HCT116 (cell line): ENCODE measurements around the gene SMARCAD1.

Experiments
- EZH2 ChIP-seq: fragments of 200-600 bp; sonication (generic); IDR thresholded peaks from 2 replicates; pipeline ENCODE4 v1.6.1; 2017; ENCODE audit warnings: antibody characterized with exemption, mixed run types
- JUND ChIP-seq: IDR thresholded peaks from 2 replicates; pipeline ENCODE4 v1.6.1; 2012
- POLR2A ChIP-seq: IDR thresholded peaks from 2 replicates; pipeline ENCODE4 v1.7.0; 2011; ENCODE audit warnings: borderline replicate concordance; ENCODE audit not compliant: insufficient read depth, insufficient read length; ENCODE audit errors: extremely low read depth
- POLR2AphosphoS5 ChIP-seq: IDR thresholded peaks from 2 replicates; pipeline ENCODE4 v1.6.1; 2011; ENCODE audit warnings: mild to moderate bottlenecking, low read depth, low read length, moderate library complexity
- SIN3A ChIP-seq: IDR thresholded peaks from 2 replicates; pipeline ENCODE4 v1.6.1; 2012; ENCODE audit warnings: low read depth
- SRF ChIP-seq: IDR thresholded peaks from 2 replicates; pipeline ENCODE4 v1.6.1; 2012; ENCODE audit warnings: low read depth
- ZNF274 ChIP-seq: fragments of 200-500 bp; sonication (Bioruptor generic); IDR thresholded peaks from 2 replicates; pipeline ENCODE4 v1.6.1; 2014; ENCODE audit warnings: mild to moderate bottlenecking, low read depth, low read length, inconsistent platforms
- TF ChIP-seq, protein P1 (sequence below), 3 experiments: fragments of 200-600 bp in 1 of 3; sonication (generic) in 1 of 3; IDR thresholded peaks in 2 of 3; conservative IDR thresholded peaks in 1 of 3; 2 replicates each; pipeline ENCODE4 v1.5.1; 2012 to 2017; ENCODE audit warnings: low read depth in 2 of 3, low read length in 2 of 3, antibody characterized with exemption in 1 of 3, borderline replicate concordance in 1 of 3, control low read depth in 1 of 3, mild to moderate bottlenecking in 1 of 3, mixed read lengths in 1 of 3, mixed run types in 1 of 3, moderate library complexity in 1 of 3; ENCODE audit not compliant: insufficient read depth in 1 of 3

DNA sequence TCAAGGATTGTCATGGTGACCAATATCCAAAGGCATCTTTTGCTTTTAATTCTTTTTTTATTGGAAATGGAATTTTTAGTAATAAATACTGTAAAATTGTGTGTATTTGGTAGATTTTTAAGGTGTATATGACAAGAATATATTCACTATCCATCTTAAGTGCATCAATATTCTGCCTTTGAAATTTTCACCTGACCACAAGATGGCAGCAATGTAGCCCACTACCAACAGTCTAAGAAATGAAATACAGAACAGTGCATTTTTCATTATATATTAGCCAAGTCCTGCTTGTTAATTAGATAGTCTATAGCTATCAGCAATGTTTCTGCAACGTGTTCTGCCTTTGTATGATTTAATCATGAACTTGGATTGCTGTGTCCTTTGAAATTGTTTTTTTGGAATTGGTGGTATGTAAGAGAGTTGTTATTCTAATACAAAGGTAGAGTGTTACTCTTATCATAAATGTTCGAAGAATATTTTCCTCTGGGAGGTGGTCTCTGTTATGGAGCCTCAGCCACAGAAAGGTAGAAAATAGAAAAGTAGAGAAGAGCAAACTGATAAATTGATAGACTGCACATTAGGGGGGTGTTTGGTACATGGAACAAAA lies 96.8 kb downstream of the SMARCAD1 start:
- TF ChIP-seq POLR2A (no peak), SIN3A (no peak), ZNF274 (no peak), EZH2 (no peak), JUND (no peak), POLR2AphosphoS5 (no peak), SRF (no peak)
- TF ChIP-seq, protein P1, sequence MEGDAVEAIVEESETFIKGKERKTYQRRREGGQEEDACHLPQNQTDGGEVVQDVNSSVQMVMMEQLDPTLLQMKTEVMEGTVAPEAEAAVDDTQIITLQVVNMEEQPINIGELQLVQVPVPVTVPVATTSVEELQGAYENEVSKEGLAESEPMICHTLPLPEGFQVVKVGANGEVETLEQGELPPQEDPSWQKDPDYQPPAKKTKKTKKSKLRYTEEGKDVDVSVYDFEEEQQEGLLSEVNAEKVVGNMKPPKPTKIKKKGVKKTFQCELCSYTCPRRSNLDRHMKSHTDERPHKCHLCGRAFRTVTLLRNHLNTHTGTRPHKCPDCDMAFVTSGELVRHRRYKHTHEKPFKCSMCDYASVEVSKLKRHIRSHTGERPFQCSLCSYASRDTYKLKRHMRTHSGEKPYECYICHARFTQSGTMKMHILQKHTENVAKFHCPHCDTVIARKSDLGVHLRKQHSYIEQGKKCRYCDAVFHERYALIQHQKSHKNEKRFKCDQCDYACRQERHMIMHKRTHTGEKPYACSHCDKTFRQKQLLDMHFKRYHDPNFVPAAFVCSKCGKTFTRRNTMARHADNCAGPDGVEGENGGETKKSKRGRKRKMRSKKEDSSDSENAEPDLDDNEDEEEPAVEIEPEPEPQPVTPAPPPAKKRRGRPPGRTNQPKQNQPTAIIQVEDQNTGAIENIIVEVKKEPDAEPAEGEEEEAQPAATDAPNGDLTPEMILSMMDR (IDR thresholded peaks at IDR 0.05 in 2 of 3, conservative IDR thresholded peaks at IDR 0.05 in 1 of 3; ENCODE audit: borderline replicate concordance in 1 of 3, insufficient read depth in 1 of 3, low read depth in 2 of 3, low read length in 2 of 3), result peak; percentile 53 to 74 (median 64); a peak in 5 of 6 replicates
